ENCODE data around the gene C1S. TPM values are rescaled to one million over a fixed set of nuclear protein-coding genes. Genes with fewer than 3 reads are reported as not detected.
"Not testable (repeated sequence)": the region's sequence is repeated elsewhere in the genome, so short reads cannot be mapped to it uniquely, and the experiment has no call there.

C1S gene
- total RNA-seq, 6 experiments from 2014 or later = 993 to 2,993 (median 1,796) TPM

DNA sequence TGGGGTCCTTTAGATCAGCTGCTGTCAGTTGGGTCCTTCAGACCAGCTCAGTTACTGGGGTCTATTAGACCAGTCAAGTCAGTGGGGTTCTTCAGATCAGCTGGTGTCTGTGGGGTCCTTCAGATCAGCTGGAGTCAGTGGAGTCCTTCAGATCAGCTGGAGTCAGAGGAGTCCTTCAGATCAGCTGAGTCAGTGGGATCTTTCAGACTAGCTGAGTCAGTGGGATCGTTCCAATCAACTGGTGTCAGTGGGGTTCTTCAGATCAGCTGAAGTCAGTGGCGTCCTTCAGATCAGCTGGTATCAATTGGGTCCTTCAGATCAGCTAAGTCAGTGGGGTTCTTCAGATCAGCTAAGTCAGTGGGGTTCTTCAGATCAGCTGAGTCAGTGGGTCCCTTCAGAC, 27.5 kb upstream of the C1S start:
- no peak for TF ChIP-seq POLR2A (IDR thresholded peaks at IDR 0.05)
- TF ChIP-seq, protein P1, sequence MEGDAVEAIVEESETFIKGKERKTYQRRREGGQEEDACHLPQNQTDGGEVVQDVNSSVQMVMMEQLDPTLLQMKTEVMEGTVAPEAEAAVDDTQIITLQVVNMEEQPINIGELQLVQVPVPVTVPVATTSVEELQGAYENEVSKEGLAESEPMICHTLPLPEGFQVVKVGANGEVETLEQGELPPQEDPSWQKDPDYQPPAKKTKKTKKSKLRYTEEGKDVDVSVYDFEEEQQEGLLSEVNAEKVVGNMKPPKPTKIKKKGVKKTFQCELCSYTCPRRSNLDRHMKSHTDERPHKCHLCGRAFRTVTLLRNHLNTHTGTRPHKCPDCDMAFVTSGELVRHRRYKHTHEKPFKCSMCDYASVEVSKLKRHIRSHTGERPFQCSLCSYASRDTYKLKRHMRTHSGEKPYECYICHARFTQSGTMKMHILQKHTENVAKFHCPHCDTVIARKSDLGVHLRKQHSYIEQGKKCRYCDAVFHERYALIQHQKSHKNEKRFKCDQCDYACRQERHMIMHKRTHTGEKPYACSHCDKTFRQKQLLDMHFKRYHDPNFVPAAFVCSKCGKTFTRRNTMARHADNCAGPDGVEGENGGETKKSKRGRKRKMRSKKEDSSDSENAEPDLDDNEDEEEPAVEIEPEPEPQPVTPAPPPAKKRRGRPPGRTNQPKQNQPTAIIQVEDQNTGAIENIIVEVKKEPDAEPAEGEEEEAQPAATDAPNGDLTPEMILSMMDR (IDR thresholded peaks at IDR 0.05) = no peak
- DNase-seq = no peak
- intact Hi-C loops (cut with DNase I) = no loop called here
- no peaks in the 10 kb centered on the region for H3K9me3 ChIP-seq
- ATAC-seq = no peak
- no peaks in the 10 kb centered on the region for H3K36me3 ChIP-seq
- 73% methylated on average over 2 of the region's 2 CpGs for WGBS (ENCODE audit: insufficient coverage, low coverage, low lambda C conversion rate, missing lambda C conversion rate)
- H3K4me1 ChIP-seq = no peaks in the 10 kb centered on the region
- no peak overlapping the region for H3K27ac ChIP-seq
- no peaks in the 10 kb centered on the region for H3K27me3 ChIP-seq
- H3K4me3 ChIP-seq = no peak overlapping the region

DNA sequence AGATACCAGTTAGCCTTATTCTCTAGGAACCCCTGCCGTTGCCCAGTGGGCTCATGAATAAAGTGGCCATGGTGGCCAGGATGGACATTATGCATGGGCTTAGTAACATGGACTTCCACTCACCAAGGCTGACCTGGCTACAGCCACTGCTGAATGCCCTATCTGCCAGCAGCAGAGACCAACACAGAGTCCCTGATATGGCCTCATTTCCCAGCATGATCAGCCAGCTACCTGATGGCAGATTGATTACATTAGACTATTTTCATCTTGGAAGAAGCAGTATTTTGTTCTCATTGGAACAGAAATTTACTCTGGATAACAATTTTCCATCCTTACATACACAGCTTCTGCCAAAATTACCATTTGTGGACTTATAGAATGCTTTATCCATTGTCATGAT, 26.1 kb upstream of the C1S start:
- intact Hi-C loops (cut with DNase I) = no loop called here
- no peak overlapping the region for H3K27ac ChIP-seq
- no peak for TF ChIP-seq POLR2A (IDR thresholded peaks at IDR 0.05)
- TF ChIP-seq, protein P1 (IDR thresholded peaks at IDR 0.05) = no peak
- 100% methylated on average over 1 of the region's 1 CpG for WGBS (ENCODE audit: insufficient coverage, low coverage, low lambda C conversion rate, missing lambda C conversion rate)
- no peaks in the 10 kb centered on the region for H3K9me3 ChIP-seq
- no peaks in the 10 kb centered on the region for H3K27me3 ChIP-seq
- ATAC-seq = no peak
- H3K4me3 ChIP-seq = no peak overlapping the region
- DNase-seq = no peak
- no peaks in the 10 kb centered on the region for H3K36me3 ChIP-seq
- H3K4me1 ChIP-seq = no peaks in the 10 kb centered on the region

DNA sequence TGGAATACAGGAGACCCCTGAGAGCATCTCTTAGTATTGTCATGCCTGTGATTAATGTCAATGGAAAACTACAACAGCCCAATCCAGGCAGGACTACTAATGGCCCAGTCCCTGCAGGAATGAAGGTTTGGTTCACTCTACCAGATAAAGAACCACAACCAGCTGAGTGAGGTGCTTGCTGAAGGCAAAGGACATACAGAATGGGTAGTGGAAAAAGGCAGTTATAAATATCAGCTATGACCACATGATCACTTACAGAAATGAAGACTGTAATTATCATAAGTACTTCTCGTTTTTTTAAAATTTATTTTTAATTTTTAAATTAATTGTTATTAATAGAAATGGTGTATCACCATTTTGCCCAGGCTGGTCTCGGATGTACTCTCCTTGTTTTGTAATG, 25.1 kb upstream of the C1S start:
- no peak for ATAC-seq

GRCh38 chr12:7037411-7037810, 23.1 kb upstream of the C1S start:
- DNase-seq; ATAC-seq; H3K36me3 ChIP-seq; intact Hi-C loops (cut with DNase I); H3K27me3 ChIP-seq; H3K4me1 ChIP-seq; H3K27ac ChIP-seq; H3K4me3 ChIP-seq; H3K9me3 ChIP-seq: not testable (repeated sequence)
- no CpG with 5 or more reads among the region's 32 CpGs for WGBS (ENCODE audit: insufficient coverage, low coverage, low lambda C conversion rate, missing lambda C conversion rate)

More for the DNA sequence above, 25.1 kb upstream of the C1S start:
- Histone ChIP-seq H3K4me3 (no peak overlapping the region), H3K27me3 (no peaks in the 10 kb centered on the region), H3K4me1 (no peaks in the 10 kb centered on the region), H3K9me3 (no peaks in the 10 kb centered on the region), H3K27ac (no peak overlapping the region), H3K36me3 (no peaks in the 10 kb centered on the region)
- no peak for DNase-seq
- intact Hi-C loops (cut with DNase I) = no loop called here
- WGBS (ENCODE audit: insufficient coverage, low coverage, low lambda C conversion rate, missing lambda C conversion rate) = 64% methylated on average over 2 of the region's 2 CpGs
- no peak for TF ChIP-seq POLR2A (IDR thresholded peaks at IDR 0.05)
- TF ChIP-seq, protein P1 (IDR thresholded peaks at IDR 0.05) = no peak

- H3K27me3 ChIP-seq = no peaks in the 10 kb centered on the region
- H3K27ac ChIP-seq = no peak overlapping the region
- H3K4me1 ChIP-seq = no peaks in the 10 kb centered on the region
- no peak for DNase-seq
- TF ChIP-seq, protein P1 (IDR thresholded peaks at IDR 0.05) = no peak
- TF ChIP-seq POLR2A (IDR thresholded peaks at IDR 0.05) = no peak
- ATAC-seq = no peak
- no peak overlapping the region for H3K4me3 ChIP-seq
- intact Hi-C loops (cut with DNase I) = no loop called here
- H3K9me3 ChIP-seq = no peaks in the 10 kb centered on the region
- WGBS (ENCODE audit: insufficient coverage, low coverage, low lambda C conversion rate, missing lambda C conversion rate) = 90% methylated on average over 8 of the region's 22 CpGs
- no peaks in the 10 kb centered on the region for H3K36me3 ChIP-seq
Observed at GRCh38 chr12:7038591-7038990, 21.9 kb upstream of the C1S start.
